ENCODE results near the gene DCX. TPM values are rescaled to one million over a fixed set of nuclear protein-coding genes. Genes with fewer than 3 reads are reported as not detected.

The DCX gene
- total and polyA plus RNA-seq, 2 experiments from 2014 or later, result not detected

DNA sequence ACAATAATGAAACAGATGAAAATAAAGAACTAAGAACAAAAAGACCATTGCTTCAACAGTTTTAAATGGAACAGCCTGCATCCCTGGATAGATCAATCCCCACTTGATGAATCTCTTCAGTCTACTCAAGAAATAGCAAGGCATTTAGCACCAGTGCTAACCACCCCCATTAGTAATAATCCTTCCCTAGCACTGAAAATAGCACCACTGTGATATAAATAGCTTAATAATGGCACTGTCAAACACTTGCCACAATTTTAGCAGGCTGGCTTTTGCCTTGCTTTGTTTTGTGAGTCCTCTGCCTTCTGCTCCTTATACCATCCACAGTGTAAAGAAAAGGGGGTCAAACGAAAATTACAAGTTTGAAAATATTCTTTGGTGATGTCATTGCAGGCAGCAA is 17.4 kb downstream of the DCX start:
- in situ Hi-C loops (cut with MboI), result no loop called here
- TF ChIP-seq EZH2 (IDR thresholded peaks at IDR 0.05; ENCODE audit: insufficient read depth, poor library complexity, severe bottlenecking), result no peak
- TF ChIP-seq EZH2phosphoT487 (IDR thresholded peaks at IDR 0.05; ENCODE audit: insufficient read depth, low read depth), result no peak
- no peak overlapping the region for H3K4me3 ChIP-seq
- H4K20me1 ChIP-seq (ENCODE audit: insufficient read depth), result no peaks in the 10 kb centered on the region
- no peaks in the 10 kb centered on the region for H3F3A ChIP-seq (ENCODE audit: insufficient read depth)
- H3K27me3 ChIP-seq (replicated peaks; ENCODE audit: insufficient read depth), result no peaks in the 10 kb centered on the region
- no peaks in the 10 kb centered on the region for H3K9me3 ChIP-seq (ENCODE audit: low read depth)
- H3K79me2 ChIP-seq (ENCODE audit: insufficient read depth), result no peaks in the 10 kb centered on the region
- H3K4me1 ChIP-seq (ENCODE audit: insufficient read depth), result no peaks in the 10 kb centered on the region
- no peaks in the 10 kb centered on the region for H3K9me2 ChIP-seq (ENCODE audit: insufficient read depth)
- no peak overlapping the region for H2AFZ ChIP-seq
- H3K36me3 ChIP-seq (ENCODE audit: low read depth), result no peaks in the 10 kb centered on the region
- no peak overlapping the region for H3K4me2 ChIP-seq (ENCODE audit: unreplicated experiment)
- 0% methylated on average over 1 of the region's 1 CpG for WGBS, 2 experiments (ENCODE audit: low coverage in 1 of 2, low lambda C conversion rate in 2 of 2, missing lambda C conversion rate in 2 of 2)
- H3K9ac ChIP-seq, result no peak overlapping the region
- no peak for DNase-seq
- no peak overlapping the region for H3K27ac ChIP-seq

DNA sequence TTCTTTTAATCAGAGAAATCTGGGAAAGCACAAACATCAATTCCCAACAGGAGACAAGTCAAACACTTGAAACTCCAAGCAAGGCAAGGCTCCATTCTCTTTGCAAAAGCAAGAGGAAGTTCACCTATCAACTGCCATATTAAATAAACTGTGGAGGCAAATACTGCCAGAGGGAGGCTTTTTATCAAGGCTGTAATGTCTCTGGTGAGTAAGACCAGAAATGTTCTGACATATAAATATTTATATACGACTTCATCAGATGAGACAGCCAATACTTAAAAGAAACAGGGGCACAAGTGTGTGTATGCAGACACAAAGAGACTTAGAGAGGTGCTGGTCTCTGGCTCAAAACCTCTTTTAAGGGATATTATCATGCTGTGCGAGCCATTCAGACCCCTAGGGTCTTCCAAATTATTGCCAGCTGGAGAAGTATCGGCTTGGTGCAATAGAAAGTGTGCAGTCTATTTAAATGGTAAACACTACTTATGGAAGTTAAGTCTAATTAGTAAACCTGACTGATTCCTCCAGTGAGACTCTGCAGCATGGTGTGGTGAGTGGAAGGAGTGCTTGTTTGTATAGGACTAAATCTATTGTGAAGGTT is 24.4 kb downstream of the DCX start:
- no peaks in the 10 kb centered on the region for H3F3A ChIP-seq (ENCODE audit: insufficient read depth)
- H2AFZ ChIP-seq, result no peak overlapping the region
- in situ Hi-C loops (cut with MboI), result no loop called here
- TF ChIP-seq EZH2 (IDR thresholded peaks at IDR 0.05; ENCODE audit: insufficient read depth, poor library complexity, severe bottlenecking) (no peak), EZH2phosphoT487 (IDR thresholded peaks at IDR 0.05; ENCODE audit: insufficient read depth, low read depth) (no peak)
- H3K79me2 ChIP-seq (ENCODE audit: insufficient read depth), result no peaks in the 10 kb centered on the region
- no peak overlapping the region for H3K27ac ChIP-seq
- no peaks in the 10 kb centered on the region for H4K20me1 ChIP-seq (ENCODE audit: insufficient read depth)
- H3K9ac ChIP-seq, result no peak overlapping the region
- H3K27me3 ChIP-seq (replicated peaks; ENCODE audit: insufficient read depth), result no peaks in the 10 kb centered on the region
- whole genome bisulfite sequencing, 2 experiments (ENCODE audit: low coverage in 1 of 2, low lambda C conversion rate in 2 of 2, missing lambda C conversion rate in 2 of 2), result 3% methylated on average over 3 of the region's 3 CpGs
- no peak overlapping the region for H3K4me2 ChIP-seq (ENCODE audit: unreplicated experiment)
- H3K4me1 ChIP-seq (ENCODE audit: insufficient read depth), result no peaks in the 10 kb centered on the region
- no peak overlapping the region for H3K4me3 ChIP-seq
- no peaks in the 10 kb centered on the region for H3K36me3 ChIP-seq (ENCODE audit: low read depth)
- H3K9me2 ChIP-seq (ENCODE audit: insufficient read depth), result no peaks in the 10 kb centered on the region
- no peak for DNase-seq
- H3K9me3 ChIP-seq (ENCODE audit: low read depth), result no peaks in the 10 kb centered on the region

DNA sequence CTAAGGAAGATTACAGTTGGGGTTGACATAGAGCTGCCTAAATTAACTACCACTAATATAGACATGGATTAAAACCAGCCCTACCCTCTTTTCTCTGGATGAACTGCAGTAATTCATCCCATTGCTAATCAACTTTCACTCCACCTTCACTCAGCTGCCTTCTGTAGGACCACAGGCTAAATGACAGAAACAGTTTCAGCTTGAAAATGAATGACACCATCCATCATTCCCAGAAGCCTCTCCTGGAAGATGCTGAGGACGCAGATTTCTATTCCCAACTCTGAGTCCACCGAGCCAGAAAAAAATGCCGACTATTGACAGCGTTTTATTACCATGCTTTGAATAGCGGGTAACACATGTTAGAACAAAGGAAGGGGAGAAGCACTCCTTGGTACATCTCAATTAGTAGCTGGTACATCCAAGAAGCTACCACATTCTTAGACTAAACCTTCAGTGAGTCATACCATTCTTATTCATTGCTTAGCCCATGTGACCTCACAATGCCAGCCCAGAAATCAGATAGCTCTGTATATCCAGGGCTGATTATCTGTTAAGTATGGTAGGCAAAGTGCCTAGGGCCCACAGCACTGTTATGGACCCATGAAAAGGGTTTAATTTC is 25.3 kb downstream of the DCX start:
- no peak for DNase-seq
- no peak for TF ChIP-seq EZH2 (IDR thresholded peaks at IDR 0.05; ENCODE audit: insufficient read depth, poor library complexity, severe bottlenecking)
- TF ChIP-seq EZH2phosphoT487 (IDR thresholded peaks at IDR 0.05; ENCODE audit: insufficient read depth, low read depth), result no peak
- no peaks in the 10 kb centered on the region for H3K27me3 ChIP-seq (replicated peaks; ENCODE audit: insufficient read depth)
- in situ Hi-C loops (cut with MboI), result no loop called here
- no peak overlapping the region for H3K4me2 ChIP-seq (ENCODE audit: unreplicated experiment)
- no peaks in the 10 kb centered on the region for H3K79me2 ChIP-seq (ENCODE audit: insufficient read depth)
- H3K4me3 ChIP-seq, result no peak overlapping the region
- no peaks in the 10 kb centered on the region for H3K9me2 ChIP-seq (ENCODE audit: insufficient read depth)
- H3K4me1 ChIP-seq (ENCODE audit: insufficient read depth), result no peaks in the 10 kb centered on the region
- WGBS, 2 experiments (ENCODE audit: low coverage in 1 of 2, low lambda C conversion rate in 2 of 2, missing lambda C conversion rate in 2 of 2), result 29 to 31% methylated on average over 5 of the region's 5 CpGs
- H3K9ac ChIP-seq, result no peak overlapping the region
- no peak overlapping the region for H3K27ac ChIP-seq
- no peaks in the 10 kb centered on the region for H3K36me3 ChIP-seq (ENCODE audit: low read depth)
- no peaks in the 10 kb centered on the region for H4K20me1 ChIP-seq (ENCODE audit: insufficient read depth)
- no peak overlapping the region for H2AFZ ChIP-seq
- H3F3A ChIP-seq (ENCODE audit: insufficient read depth), result no peaks in the 10 kb centered on the region
- no peaks in the 10 kb centered on the region for H3K9me3 ChIP-seq (ENCODE audit: low read depth)

- no peak for DNase-seq
- H3F3A ChIP-seq (ENCODE audit: insufficient read depth), result no peaks in the 10 kb centered on the region
- in situ Hi-C loops (cut with MboI), result no loop called here
- TF ChIP-seq EZH2phosphoT487 (IDR thresholded peaks at IDR 0.05; ENCODE audit: insufficient read depth, low read depth) (no peak), EZH2 (IDR thresholded peaks at IDR 0.05; ENCODE audit: insufficient read depth, poor library complexity, severe bottlenecking) (no peak)
- H2AFZ ChIP-seq, result no peak overlapping the region
- H3K9ac ChIP-seq, result no peak overlapping the region
- H3K27me3 ChIP-seq (replicated peaks; ENCODE audit: insufficient read depth), result no peaks in the 10 kb centered on the region
- no peaks in the 10 kb centered on the region for H3K9me2 ChIP-seq (ENCODE audit: insufficient read depth)
- H3K4me2 ChIP-seq (ENCODE audit: unreplicated experiment), result no peak overlapping the region
- no peaks in the 10 kb centered on the region for H3K9me3 ChIP-seq (ENCODE audit: low read depth)
- no peaks in the 10 kb centered on the region for H3K36me3 ChIP-seq (ENCODE audit: low read depth)
- H3K79me2 ChIP-seq (ENCODE audit: insufficient read depth), result no peaks in the 10 kb centered on the region
- no peaks in the 10 kb centered on the region for H4K20me1 ChIP-seq (ENCODE audit: insufficient read depth)
- 60% methylated on average over 4 of the region's 4 CpGs; no CpG with 5 or more reads in 1 of the 2 experiments for WGBS, 2 experiments (ENCODE audit: low coverage in 1 of 2, low lambda C conversion rate in 2 of 2, missing lambda C conversion rate in 2 of 2)
- no peak overlapping the region for H3K4me3 ChIP-seq
- no peaks in the 10 kb centered on the region for H3K4me1 ChIP-seq (ENCODE audit: insufficient read depth)
- no peak overlapping the region for H3K27ac ChIP-seq
Measured at GRCh38 chrX:111386077-111386476, 25.9 kb downstream of the DCX start.
